HG03064 (cell line): Measurements from ENCODE around the gene ARFGAP2.

Source experiments
- ATAC-seq: cut with Tn5 transposase; IDR thresholded peaks from one replicate; pipeline ENCODE4 v1.9.1; 2021; ENCODE audit warnings: low read depth; ENCODE audit not compliant: unreplicated experiment

The ARFGAP2 gene

GRCh38 chr11:47172740-47173336 is 3.8 kb downstream of the ARFGAP2 start:
- ATAC-seq = no peak

- no peak for ATAC-seq
Measured at GRCh38 chr11:47171856-47172255, 4.8 kb downstream of the ARFGAP2 start.

- no peak for ATAC-seq
Measured at GRCh38 chr11:47171061-47171838, 5.4 kb downstream of the ARFGAP2 start.

- ATAC-seq = no peak
Measured at GRCh38 chr11:47166368-47166767, 10.3 kb downstream of the ARFGAP2 start.

- ATAC-seq = no peak
Measured at GRCh38 chr11:47165253-47165840, 11.3 kb downstream of the ARFGAP2 start.

- no peak for ATAC-seq
Measured at GRCh38 chr11:47164321-47164720, 12.4 kb downstream of the ARFGAP2 start.

GRCh38 chr11:47163898-47164297 is 12.8 kb downstream of the ARFGAP2 start:
- no peak for ATAC-seq

- ATAC-seq = no peak
Measured at GRCh38 chr11:47163193-47163592, 13.5 kb downstream of the ARFGAP2 start.

- ATAC-seq = no peak
Measured at GRCh38 chr11:47162426-47162825, 14.3 kb downstream of the ARFGAP2 start.

- ATAC-seq = no peak
Measured at GRCh38 chr11:47161890-47162289, 14.8 kb downstream of the ARFGAP2 start.

- ATAC-seq = no peak
Measured at GRCh38 chr11:47161134-47161854, 15.4 kb downstream of the ARFGAP2 start.

- ATAC-seq = no peak
Measured at GRCh38 chr11:47160753-47161133, 15.9 kb downstream of the ARFGAP2 start.

- ATAC-seq = no peak
Measured at GRCh38 chr11:47158242-47158641, 18.4 kb downstream of the ARFGAP2 start.

GRCh38 chr11:47157805-47158204 is 18.9 kb downstream of the ARFGAP2 start:
- ATAC-seq = no peak

GRCh38 chr11:47156951-47157350 is 19.7 kb downstream of the ARFGAP2 start:
- ATAC-seq = no peak

GRCh38 chr11:47156333-47156732 is 20.3 kb downstream of the ARFGAP2 start:
- ATAC-seq = no peak

- no peak for ATAC-seq
Measured at GRCh38 chr11:47155879-47156278, 20.8 kb downstream of the ARFGAP2 start.

GRCh38 chr11:47154616-47155570 is 21.8 kb downstream of the ARFGAP2 start:
- no peak for ATAC-seq

GRCh38 chr11:47152953-47153950 is 23.4 kb downstream of the ARFGAP2 start:
- no peak for ATAC-seq
